ENCODE data around the gene TKT. TPM values are rescaled to one million over a fixed set of nuclear protein-coding genes. Genes with fewer than 3 reads are reported as not detected.

Gene TKT
- total RNA-seq, 1 experiment from 2014 or later: 634 TPM

- TF ChIP-seq CBX3 (IDR thresholded peaks at IDR 0.05; ENCODE audit: low read depth): peak; percentile 71; the same call in 1 of the 2 replicates
- TF ChIP-seq EGR1 (IDR thresholded peaks at IDR 0.05; ENCODE audit: low read depth): no peak
- no peak for TF ChIP-seq TCF7L2 (IDR thresholded peaks at IDR 0.05; ENCODE audit: borderline replicate concordance, extremely low read depth, insufficient read depth, insufficient read length)
- peak; percentile 62; the same call in 1 of the 2 replicates for TF ChIP-seq SRF (IDR thresholded peaks at IDR 0.05; ENCODE audit: low read depth)
Observed at GRCh38 chr3:53238051-53238850, 17.6 kb downstream of the TKT start (continued).

GRCh38 chr3:53236112-53236841 lies 19.5 kb downstream of the TKT start:
- peaks cover 87% of the 10 kb centered on the region for H3K79me2 ChIP-seq (ENCODE audit: insufficient read depth, low read length)
- peak overlapping the region; percentile 49 for H3K9ac ChIP-seq (ENCODE audit: low read length)
- ChIA-PET CTCF (no interaction called here), POLR2A (interaction anchor here (1.1 to 1.5 kb wide), 3 partner anchors 15 to 39 kb away, joined by 3 to 4 read pairs (median 3); no protein-coding TSS in a partner anchor), RAD21 (ENCODE audit: low non-redundant PET in 1 of 2, low total read pairs in 2 of 2, uncharacterized antibody in 2 of 2, unreplicated experiment in 2 of 2) (no interaction called here)
- H4K20me1 ChIP-seq (ENCODE audit: insufficient read depth): no peaks in the 10 kb centered on the region
- H2AFZ ChIP-seq (ENCODE audit: low read depth, low read length, poor library complexity, severe bottlenecking): no peak overlapping the region
- no peaks in the 10 kb centered on the region for H3K9me2 ChIP-seq (ENCODE audit: insufficient read depth)
- intact Hi-C loops (cut with micrococcal nuclease): no loop called here
- peak; percentile 65 for ATAC-seq
- peaks cover 26 to 78% of the 10 kb centered on the region in 2 experiments for H3K36me3 ChIP-seq (ENCODE audit: control insufficient read depth in 1 of 2, insufficient read depth in 2 of 2, low read length in 2 of 2)
- H3K4me3 ChIP-seq (replicated peaks in 1 of 2; ENCODE audit: low read depth in 1 of 2, low read length in 2 of 2): no peak overlapping the region
- no TSS peak for BruUV-seq (replicated peaks)
- H3K27ac ChIP-seq (ENCODE audit: low read depth, low read length): peak overlapping the region; percentile 82
- H3K27me3 ChIP-seq (ENCODE audit: insufficient read depth, low read length): no peaks in the 10 kb centered on the region
- DNase-seq (ENCODE audit: low read depth, low spot score): peak; percentile 34
- H3K4me1 ChIP-seq (ENCODE audit: control insufficient read depth in 1 of 2, insufficient read depth in 2 of 2, low read length in 2 of 2): peaks cover 48 to 60% of the 10 kb centered on the region in 2 experiments
- peak overlapping the region; percentile 61 for H3K4me2 ChIP-seq (ENCODE audit: low read length)
- TF ChIP-seq FOSL1 (IDR thresholded peaks at IDR 0.05; ENCODE audit: low read depth) (peak; percentile 32; the same call in 1 of the 2 replicates), CBX3 (IDR thresholded peaks at IDR 0.05; ENCODE audit: low read depth) (no peak; the same call in 1 of the 2 replicates), EZH2phosphoT487 (IDR thresholded peaks at IDR 0.05; ENCODE audit: borderline replicate concordance) (no peak), POLR2AphosphoS5 (IDR thresholded peaks at IDR 0.05; ENCODE audit: low read depth, low read length) (peak; percentile 52; the same call in 1 of the 2 replicates), EGR1 (IDR thresholded peaks at IDR 0.05; ENCODE audit: low read depth) (no peak), SIN3A (IDR thresholded peaks at IDR 0.05; ENCODE audit: low read depth) (peak; percentile 17; the same call in 1 of the 2 replicates), ZFX (IDR thresholded peaks at IDR 0.05) (peak; percentile 36; the same call in 1 of the 2 replicates), MAX (IDR thresholded peaks at IDR 0.05) (peak; percentile 87), SP1 (IDR thresholded peaks at IDR 0.05; ENCODE audit: low read depth) (peak; percentile 41; the same call in 1 of the 2 replicates), JUND (IDR thresholded peaks at IDR 0.05) (peak; percentile 55), SRF (IDR thresholded peaks at IDR 0.05; ENCODE audit: low read depth) (no peak), ZBTB33 (IDR thresholded peaks at IDR 0.05; ENCODE audit: extremely low read depth, insufficient replicate concordance, low read length) (no peak), CTCF (IDR thresholded peaks at IDR 0.05 in 2 of 3, conservative IDR thresholded peaks at IDR 0.05 in 1 of 3; ENCODE audit: borderline replicate concordance in 1 of 3, insufficient read depth in 1 of 3, low read depth in 2 of 3, low read length in 2 of 3) (no peak)
- H3K9me3 ChIP-seq (ENCODE audit: control insufficient read depth in 1 of 2, insufficient read depth in 1 of 2, low read depth in 1 of 2, low read length in 2 of 2): no peaks in the 10 kb centered on the region

Measured in HCT116 (cell line).